ENCODE results near the gene PHLDB1. TPM values are rescaled to one million over a fixed set of nuclear protein-coding genes. Genes with fewer than 3 reads are reported as not detected.

Gene PHLDB1
- total and polyA plus RNA-seq, 2 of the 8 experiments (the other 6 are each of a cell fraction or from before 2014, with no cell fraction given): 53.9 to 74.8 TPM

DNA sequence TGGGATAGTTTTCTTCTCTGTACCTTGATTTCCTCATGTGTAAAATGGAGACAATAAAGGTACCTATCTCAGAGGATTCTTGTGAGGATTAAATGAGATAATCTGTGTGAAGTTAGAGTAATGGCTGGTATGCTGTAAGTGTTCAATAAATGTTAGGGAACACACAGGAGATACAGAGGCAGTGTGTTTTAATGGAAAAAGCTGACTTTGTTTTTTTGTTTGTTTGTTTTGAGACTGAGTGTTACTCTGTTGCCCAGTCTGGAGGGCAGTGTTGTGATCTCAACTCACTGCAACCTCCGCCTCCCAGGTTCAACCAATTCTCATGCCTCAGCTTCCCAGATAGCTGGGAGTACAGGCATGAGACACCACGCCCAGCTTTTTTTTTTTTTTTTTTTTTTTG is 37.7 kb upstream of the PHLDB1 start:
- Histone ChIP-seq H3K23me2 (ENCODE audit: low read depth, low read length) (peaks cover 11% of the 10 kb centered on the region; the same call in 1 of the 2 replicates), H2BK5ac (ENCODE audit: low read depth, low read length) (no peak overlapping the region), H3K4me2 (ENCODE audit: insufficient read depth in 1 of 2, low read depth in 2 of 2, low read length in 2 of 2) (no peak overlapping the region), H3K4me1 (replicated peaks in 1 of 4; ENCODE audit: control insufficient read depth in 3 of 4, insufficient read depth in 4 of 4, low read length in 3 of 4) (peaks cover 0 to 6% (median 0%) of the 10 kb centered on the region in 4 experiments; a peak in 1 of 7 replicates), H4K5ac (ENCODE audit: insufficient read length, low read depth, low read length) (no peak overlapping the region), H2AFZ (ENCODE audit: low read length) (no peak overlapping the region), H3K56ac (replicated peaks; ENCODE audit: insufficient read length, low read depth, low read length) (no peak overlapping the region), H3K14ac (ENCODE audit: insufficient read length) (no peak overlapping the region), H4K20me1 (replicated peaks in 1 of 2; ENCODE audit: control insufficient read depth in 1 of 2, insufficient read depth in 2 of 2, low read length in 2 of 2) (peaks cover 5% of the 10 kb centered on the region in 2 experiments), H3K23ac (ENCODE audit: insufficient read length) (no peak overlapping the region), H3K18ac (ENCODE audit: extremely low read depth, low read length) (no peak overlapping the region), H4K91ac (replicated peaks; ENCODE audit: insufficient read length, low read length) (no peak overlapping the region), H4K8ac (ENCODE audit: extremely low read depth, insufficient read depth, low read length) (no peak overlapping the region), H2BK120ac (replicated peaks; ENCODE audit: low read depth, low read length) (no peak overlapping the region), H2BK15ac (ENCODE audit: low read length) (no peak overlapping the region), H3K4ac (replicated peaks; ENCODE audit: insufficient read length, low read depth, low read length) (no peak overlapping the region), H2BK20ac (ENCODE audit: low read length) (no peak overlapping the region), H3K4me3 (ENCODE audit: extremely low read depth in 1 of 4, insufficient read depth in 2 of 4, low read depth in 3 of 4, low read length in 4 of 4) (no peak overlapping the region), H3K27ac (ENCODE audit: low read depth, low read length) (no peak overlapping the region), H3K9me3 (ENCODE audit: insufficient read depth in 2 of 2, low read depth in 1 of 2, low read length in 1 of 2) (no peaks in the 10 kb centered on the region), H3K79me2 (ENCODE audit: control insufficient read depth in 1 of 2, insufficient read depth in 2 of 2, low read length in 2 of 2) (peaks cover 11 to 23% of the 10 kb centered on the region in 2 experiments), H2AK5ac (ENCODE audit: low read depth, low read length) (no peak overlapping the region), H3K27me3 (replicated peaks in 1 of 4; ENCODE audit: control insufficient read depth in 3 of 4, extremely low read depth in 1 of 4, insufficient read depth in 3 of 4, low read length in 3 of 4) (no peaks in the 10 kb centered on the region), H3K36me3 (ENCODE audit: control insufficient read depth in 2 of 4, insufficient read depth in 4 of 4, low read length in 3 of 4) (no peaks in the 10 kb centered on the region), H3K9ac (replicated peaks in 1 of 4; ENCODE audit: extremely low read depth in 1 of 4, low read depth in 3 of 4, low read length in 3 of 4) (no peak overlapping the region), H3K79me1 (ENCODE audit: low read depth, low read length) (no peaks in the 10 kb centered on the region), H2BK12ac (ENCODE audit: low read depth, low read length) (no peak overlapping the region)
- DNase-seq (ENCODE audit: low read depth in 1 of 2, low spot score in 2 of 2) (no peak), FAIRE-seq (no peak)
- 80% methylated on average over 2 of the region's 2 CpGs; no CpG with 5 or more reads in 1 of the 2 experiments for WGBS, 2 experiments (ENCODE audit: extremely low coverage in 1 of 2, insufficient coverage in 1 of 2, insufficient read length in 1 of 2, insufficient replicate concordance in 2 of 2, low coverage in 1 of 2, low lambda C conversion rate in 2 of 2, missing lambda C conversion rate in 1 of 2)
- POLR2A ChIA-PET (ENCODE audit: partially characterized antibody): no interaction called here
- CTCF ChIA-PET (ENCODE audit: partially characterized antibody): interaction anchor here (0.6 to 2.6 kb wide), 5 partner anchors 41 to 723 kb away, joined by 3 to 7 read pairs (median 3); partner anchors contain the start of gene TTC36
- TF ChIP-seq YY1 (IDR thresholded peaks at IDR 0.05; ENCODE audit: low read depth, low read length): no peak
- TF ChIP-seq TBP (IDR thresholded peaks at IDR 0.05; ENCODE audit: low read depth, low read length): no peak
- TF ChIP-seq KDM5A (IDR thresholded peaks at IDR 0.05; ENCODE audit: low read length): no peak
- TF ChIP-seq ASH2L (IDR thresholded peaks at IDR 0.05; ENCODE audit: low read length): no peak
- no peak for TF ChIP-seq CTBP2 (IDR thresholded peaks at IDR 0.05; ENCODE audit: borderline replicate concordance, insufficient read depth, insufficient read length, low read length)
- no peak for TF ChIP-seq EGR1 (IDR thresholded peaks at IDR 0.05; ENCODE audit: borderline replicate concordance, low read depth, low read length)
- no peak for TF ChIP-seq SAP30 (IDR thresholded peaks at IDR 0.05; ENCODE audit: insufficient read depth, insufficient replicate concordance, low read length)
- TF ChIP-seq TAF7 (optimal IDR thresholded peaks at IDR 0.05; ENCODE audit: borderline replicate concordance, low read depth, low read length): no peak
- no peak for TF ChIP-seq SP1 (IDR thresholded peaks at IDR 0.05; ENCODE audit: low read depth, low read length)
- TF ChIP-seq RFX5 (IDR thresholded peaks at IDR 0.05; ENCODE audit: borderline replicate concordance, low read depth, low read length): no peak
- no peak for TF ChIP-seq KDM1A (IDR thresholded peaks at IDR 0.05; ENCODE audit: borderline replicate concordance, low read length)
- TF ChIP-seq RXRA (IDR thresholded peaks at IDR 0.05; ENCODE audit: insufficient read depth, low read depth, low read length): no peak
- TF ChIP-seq SIN3A (conservative IDR thresholded peaks at IDR 0.05 in 1 of 2, IDR thresholded peaks at IDR 0.05 in 1 of 2; ENCODE audit: low read depth in 1 of 2, low read length in 2 of 2): no peak
- TF ChIP-seq SIRT6 (IDR thresholded peaks at IDR 0.05; ENCODE audit: low read length): no peak
- TF ChIP-seq TEAD4 (IDR thresholded peaks at IDR 0.05; ENCODE audit: low read depth, low read length): no peak

All from H1 (cell line).